Hepatocyte (in vitro differentiated cells): ENCODE data around the gene DLG2. TPM values are rescaled to one million over a fixed set of nuclear protein-coding genes. Genes with fewer than 3 reads are reported as not detected.

ENCODE experiments used
- DNase-seq: peaks from one replicate; pipeline ENCODE4 v3.0.0-alpha.2; 2016; ENCODE audit warnings: low spot score
- H2AFZ ChIP-seq: fragments of 200-600 bp; sonication (generic); 2 replicates; pipeline ENCODE4 v1.6.0; 2016; ENCODE audit warnings: antibody characterized with exemption, mild to moderate bottlenecking
- H3K27ac ChIP-seq: fragments of 200-600 bp; sonication (generic); 2 replicates; pipeline ENCODE4 v1.5.1; 2016; ENCODE audit warnings: mild to moderate bottlenecking
- H3K27me3 ChIP-seq: fragments of 200-600 bp; sonication (generic); 2 replicates; pipeline ENCODE4 v1.6.1; 2016
- H3K36me3 ChIP-seq: fragments of 200-600 bp; sonication (generic); replicated peaks from 2 replicates; pipeline ENCODE4 v1.5.1; 2016; ENCODE audit warnings: low read depth; ENCODE audit not compliant: insufficient read depth
- H3K4me1 ChIP-seq: fragments of 200-600 bp; sonication (generic); 2 replicates; pipeline ENCODE4 v1.5.1; 2016; ENCODE audit warnings: mild to moderate bottlenecking, moderate library complexity; ENCODE audit not compliant: insufficient read depth
- H3K4me2 ChIP-seq: fragments of 200-600 bp; sonication (generic); 2 replicates; pipeline ENCODE4 v1.6.0; 2016
- H3K4me3 ChIP-seq: fragments of 200-600 bp; sonication (generic); 2 replicates; pipeline ENCODE4 v1.5.1; 2016; ENCODE audit warnings: mild to moderate bottlenecking
- H3K79me2 ChIP-seq: fragments of 200-600 bp; sonication (generic); 2 replicates; pipeline ENCODE4 v1.6.0; 2017; ENCODE audit warnings: mild to moderate bottlenecking
- H3K9me2 ChIP-seq: fragments of 200-600 bp; sonication (generic); replicated peaks from 2 replicates; pipeline ENCODE4 v1.6.0; 2017; ENCODE audit warnings: mild to moderate bottlenecking; ENCODE audit not compliant: insufficient read depth
- H3K9me3 ChIP-seq: fragments of 200-600 bp; sonication (generic); 2 replicates; pipeline ENCODE4 v1.5.1; 2016; ENCODE audit warnings: low read depth, mild to moderate bottlenecking
- H4K20me1 ChIP-seq: fragments of 200-600 bp; sonication (generic); 2 replicates; pipeline ENCODE4 v1.6.0; 2016; ENCODE audit warnings: mild to moderate bottlenecking; ENCODE audit not compliant: insufficient read depth, poor library complexity, severe bottlenecking
- CTCF ChIP-seq: fragments of 200-600 bp; sonication (generic); IDR thresholded peaks from 2 replicates; pipeline ENCODE4 v1.5.1; 2016; ENCODE audit warnings: antibody characterized with exemption, mild to moderate bottlenecking; ENCODE audit not compliant: poor library complexity
- EZH2 ChIP-seq: fragments of 200-600 bp; sonication (generic); IDR thresholded peaks from 2 replicates; pipeline ENCODE4 v1.6.1; 2016; ENCODE audit warnings: antibody characterized with exemption, mild to moderate bottlenecking, borderline replicate concordance
- EZH2phosphoT487 ChIP-seq: fragments of 200-600 bp; sonication (generic); IDR thresholded peaks from one replicate; pipeline ENCODE4 v1.6.1; 2018; ENCODE audit warnings: antibody characterized with exemption, mild to moderate bottlenecking, low read depth, moderate library complexity; ENCODE audit not compliant: unreplicated experiment, severe bottlenecking
- WGBS: methylation state at CpG from one replicate; pipeline ENCODE4 v1.1.6; 2016; ENCODE audit warnings: low lambda C conversion rate; ENCODE audit errors: missing lambda C conversion rate; 5-methylcytosine and 5-hydroxymethylcytosine counted together
- polyA plus RNA-seq: library from polyadenylated mRNA; unstranded; fragments of >200 nt; fragmentation: Nextera tagmentation; extraction: Ambion mirVana; gene quantifications from 2 replicates; pipeline ENCODE4 v1.2.1, GENCODE V29; 2016
- total RNA-seq: library from RNA; depleted of rRNA; stranded (reverse); fragments of >200 nt; gene quantifications from 2 replicates; pipeline ENCODE4 v1.2.3, GENCODE V29; 2014

DLG2 gene
- total and polyA plus RNA-seq, 2 experiments from 2014 or later = 2.6 to 6.8 TPM

GRCh38 chr11:84855508-84856245 is 771.5 kb downstream of the DLG2 start:
- no peaks in the 10 kb centered on the region for H3K4me1 ChIP-seq
- no peak overlapping the region for H2AFZ ChIP-seq
- no peak for TF ChIP-seq EZH2phosphoT487
- no peak for TF ChIP-seq CTCF
- TF ChIP-seq EZH2 = no peak
- WGBS = 86% methylated on average over 3 of the region's 3 CpGs
- H3K4me3 ChIP-seq = no peak overlapping the region
- H3K27ac ChIP-seq = no peak overlapping the region
- no peaks in the 10 kb centered on the region for H3K36me3 ChIP-seq
- H4K20me1 ChIP-seq = no peaks in the 10 kb centered on the region
- H3K9me3 ChIP-seq = no peaks in the 10 kb centered on the region
- no peak overlapping the region for H3K4me2 ChIP-seq
- H3K79me2 ChIP-seq = no peaks in the 10 kb centered on the region
- no peak for DNase-seq
- no peaks in the 10 kb centered on the region for H3K27me3 ChIP-seq
- no peaks in the 10 kb centered on the region for H3K9me2 ChIP-seq

GRCh38 chr11:84854498-84854880 is 772.7 kb downstream of the DLG2 start:
- Histone ChIP-seq H3K27me3 (no peaks in the 10 kb centered on the region), H3K9me2 (no peaks in the 10 kb centered on the region), H3K4me1 (no peaks in the 10 kb centered on the region), H3K36me3 (no peaks in the 10 kb centered on the region), H2AFZ (no peak overlapping the region), H4K20me1 (no peaks in the 10 kb centered on the region), H3K4me2 (no peak overlapping the region), H3K79me2 (no peaks in the 10 kb centered on the region), H3K4me3 (no peak overlapping the region), H3K9me3 (no peaks in the 10 kb centered on the region), H3K27ac (no peak overlapping the region)
- WGBS = 96% methylated on average over 3 of the region's 3 CpGs
- no peak for DNase-seq
- TF ChIP-seq CTCF (no peak), EZH2 (no peak), EZH2phosphoT487 (no peak)

GRCh38 chr11:84853841-84854497 is 773.2 kb downstream of the DLG2 start:
- H3K4me1 ChIP-seq = no peaks in the 10 kb centered on the region
- H3K4me3 ChIP-seq = no peak overlapping the region
- H3K9me3 ChIP-seq = no peaks in the 10 kb centered on the region
- H3K4me2 ChIP-seq = no peak overlapping the region
- no peaks in the 10 kb centered on the region for H3K79me2 ChIP-seq
- no peaks in the 10 kb centered on the region for H3K9me2 ChIP-seq
- WGBS = 75% methylated on average over 1 of the region's 1 CpG
- H3K27me3 ChIP-seq = no peaks in the 10 kb centered on the region
- TF ChIP-seq EZH2 (no peak), EZH2phosphoT487 (no peak), CTCF (no peak)
- DNase-seq = no peak
- H4K20me1 ChIP-seq = no peaks in the 10 kb centered on the region
- H3K36me3 ChIP-seq = no peaks in the 10 kb centered on the region
- no peak overlapping the region for H2AFZ ChIP-seq
- no peak overlapping the region for H3K27ac ChIP-seq
